ENCODE measurements around the gene SF3B5. TPM values are rescaled to one million over a fixed set of nuclear protein-coding genes. Genes with fewer than 3 reads are reported as not detected.

SF3B5 gene
- total and polyA plus RNA-seq, 2 of the 8 experiments (the other 6 are each of a cell fraction or from before 2014, with no cell fraction given) = 195 to 588 TPM

- Histone ChIP-seq H3K4me2 (ENCODE audit: insufficient read depth in 1 of 2, low read depth in 2 of 2, low read length in 2 of 2) (peak overlapping the region; percentile 59 to 92; a peak in 2 of 4 replicates), H3K27me3 (replicated peaks in 1 of 4; ENCODE audit: control insufficient read depth in 3 of 4, extremely low read depth in 1 of 4, insufficient read depth in 3 of 4, low read length in 3 of 4) (peaks cover 26 to 52% (median 45%) of the 10 kb centered on the region in 4 experiments), H3K9ac (replicated peaks in 1 of 4; ENCODE audit: extremely low read depth in 1 of 4, low read depth in 3 of 4, low read length in 3 of 4) (no peak overlapping the region), H3K36me3 (ENCODE audit: control insufficient read depth in 2 of 4, insufficient read depth in 4 of 4, low read length in 3 of 4) (no peaks in the 10 kb centered on the region), H4K5ac (ENCODE audit: insufficient read length, low read depth, low read length) (no peak overlapping the region), H3K79me2 (ENCODE audit: control insufficient read depth in 1 of 2, insufficient read depth in 2 of 2, low read length in 2 of 2) (no peaks in the 10 kb centered on the region), H4K91ac (replicated peaks; ENCODE audit: insufficient read length, low read length) (no peak overlapping the region), H3K27ac (ENCODE audit: low read depth, low read length) (no peak overlapping the region), H2BK5ac (ENCODE audit: low read depth, low read length) (no peak overlapping the region), H2BK20ac (ENCODE audit: low read length) (no peak overlapping the region), H3K79me1 (ENCODE audit: low read depth, low read length) (no peaks in the 10 kb centered on the region), H2BK15ac (ENCODE audit: low read length) (no peak overlapping the region), H3K4ac (replicated peaks; ENCODE audit: insufficient read length, low read depth, low read length) (no peak overlapping the region), H3K56ac (replicated peaks; ENCODE audit: insufficient read length, low read depth, low read length) (no peak overlapping the region), H3K4me1 (replicated peaks in 1 of 4; ENCODE audit: control insufficient read depth in 3 of 4, insufficient read depth in 4 of 4, low read length in 3 of 4) (peaks cover 5 to 17% (median 12%) of the 10 kb centered on the region in 4 experiments; a peak in 5 of 7 replicates), H2BK12ac (ENCODE audit: low read depth, low read length) (no peak overlapping the region), H3K4me3 (ENCODE audit: extremely low read depth in 1 of 4, insufficient read depth in 2 of 4, low read depth in 3 of 4, low read length in 4 of 4) (peak overlapping the region in 1 of 4 experiments; percentile 72; a peak in 2 of 8 replicates), H3K18ac (ENCODE audit: extremely low read depth, low read length) (no peak overlapping the region), H2BK120ac (replicated peaks; ENCODE audit: low read depth, low read length) (no peak overlapping the region), H3K14ac (ENCODE audit: insufficient read length) (no peak overlapping the region), H3K23ac (ENCODE audit: insufficient read length) (no peak overlapping the region), H2AFZ (ENCODE audit: low read length) (no peak overlapping the region), H4K8ac (ENCODE audit: extremely low read depth, insufficient read depth, low read length) (no peak overlapping the region), H4K20me1 (replicated peaks in 1 of 2; ENCODE audit: control insufficient read depth in 1 of 2, insufficient read depth in 2 of 2, low read length in 2 of 2) (peaks cover 0 to 5% of the 10 kb centered on the region in 2 experiments), H3K23me2 (ENCODE audit: low read depth, low read length) (peaks cover 15% of the 10 kb centered on the region; the same call in 1 of the 2 replicates), H2AK5ac (ENCODE audit: low read depth, low read length) (no peak overlapping the region), H3K9me3 (ENCODE audit: insufficient read depth in 2 of 2, low read depth in 1 of 2, low read length in 1 of 2) (no peaks in the 10 kb centered on the region)
- CTCF ChIA-PET (ENCODE audit: partially characterized antibody) = interaction anchor here (0.6 to 1.8 kb wide), 3 partner anchors 21 to 128 kb away, joined by 3 read pairs; no protein-coding TSS in a partner anchor
- WGBS, 2 experiments (ENCODE audit: extremely low coverage in 1 of 2, insufficient coverage in 1 of 2, insufficient read length in 1 of 2, insufficient replicate concordance in 2 of 2, low coverage in 1 of 2, low lambda C conversion rate in 2 of 2, missing lambda C conversion rate in 1 of 2) = 69% methylated on average over 5 of the region's 5 CpGs; no CpG with 5 or more reads in 1 of the 2 experiments
- DNase-seq (ENCODE audit: low read depth in 1 of 2, low spot score in 2 of 2) = no peak
- TF ChIP-seq HDAC6 (IDR thresholded peaks at IDR 0.05; ENCODE audit: low read depth, low read length) = no peak
- no peak for TF ChIP-seq POLR2AphosphoS5 (IDR thresholded peaks at IDR 0.05; ENCODE audit: low read depth, low read length)
- POLR2A ChIA-PET (ENCODE audit: partially characterized antibody) = interaction anchor here (0.9 to 1.1 kb wide), 2 partner anchors 10 to 28 kb away, joined by 5 to 6 read pairs; no protein-coding TSS in a partner anchor
- no peak for FAIRE-seq
Observed at GRCh38 chr6:144062786-144063185, 32.6 kb downstream of the SF3B5 start.
